ENCODE results near the gene TRPM3.
A peak's percentile ranks its signal among the peaks of the same experiment; 100 is the strongest.

TRPM3 gene

GRCh38 chr9:70673844-70674243, 447.6 kb downstream of the TRPM3 start:
- Histone ChIP-seq H3K9me3 (ENCODE audit: control insufficient read depth, insufficient read depth, low read depth, low read length) (no peaks in the 10 kb centered on the region), H3K36me3 (ENCODE audit: control insufficient read depth in 2 of 2, insufficient read depth in 1 of 2, low read length in 2 of 2) (no peaks in the 10 kb centered on the region), H3K4me3 (ENCODE audit: low read depth, low read length) (no peak overlapping the region), H3K27ac (ENCODE audit: extremely low read depth, low read depth, low read length) (no peak overlapping the region), H3K4me1 (ENCODE audit: control insufficient read depth, insufficient read depth, low read length) (peaks cover 3% of the 10 kb centered on the region; the same call in 1 of the 2 replicates)
- no peak for TF ChIP-seq ZNF600 (tag by site-specific recombination; IDR thresholded peaks at IDR 0.05)
- TF ChIP-seq ZNF571 (tag by site-specific recombination; IDR thresholded peaks at IDR 0.05) = no peak
- TF ChIP-seq, protein P1, sequence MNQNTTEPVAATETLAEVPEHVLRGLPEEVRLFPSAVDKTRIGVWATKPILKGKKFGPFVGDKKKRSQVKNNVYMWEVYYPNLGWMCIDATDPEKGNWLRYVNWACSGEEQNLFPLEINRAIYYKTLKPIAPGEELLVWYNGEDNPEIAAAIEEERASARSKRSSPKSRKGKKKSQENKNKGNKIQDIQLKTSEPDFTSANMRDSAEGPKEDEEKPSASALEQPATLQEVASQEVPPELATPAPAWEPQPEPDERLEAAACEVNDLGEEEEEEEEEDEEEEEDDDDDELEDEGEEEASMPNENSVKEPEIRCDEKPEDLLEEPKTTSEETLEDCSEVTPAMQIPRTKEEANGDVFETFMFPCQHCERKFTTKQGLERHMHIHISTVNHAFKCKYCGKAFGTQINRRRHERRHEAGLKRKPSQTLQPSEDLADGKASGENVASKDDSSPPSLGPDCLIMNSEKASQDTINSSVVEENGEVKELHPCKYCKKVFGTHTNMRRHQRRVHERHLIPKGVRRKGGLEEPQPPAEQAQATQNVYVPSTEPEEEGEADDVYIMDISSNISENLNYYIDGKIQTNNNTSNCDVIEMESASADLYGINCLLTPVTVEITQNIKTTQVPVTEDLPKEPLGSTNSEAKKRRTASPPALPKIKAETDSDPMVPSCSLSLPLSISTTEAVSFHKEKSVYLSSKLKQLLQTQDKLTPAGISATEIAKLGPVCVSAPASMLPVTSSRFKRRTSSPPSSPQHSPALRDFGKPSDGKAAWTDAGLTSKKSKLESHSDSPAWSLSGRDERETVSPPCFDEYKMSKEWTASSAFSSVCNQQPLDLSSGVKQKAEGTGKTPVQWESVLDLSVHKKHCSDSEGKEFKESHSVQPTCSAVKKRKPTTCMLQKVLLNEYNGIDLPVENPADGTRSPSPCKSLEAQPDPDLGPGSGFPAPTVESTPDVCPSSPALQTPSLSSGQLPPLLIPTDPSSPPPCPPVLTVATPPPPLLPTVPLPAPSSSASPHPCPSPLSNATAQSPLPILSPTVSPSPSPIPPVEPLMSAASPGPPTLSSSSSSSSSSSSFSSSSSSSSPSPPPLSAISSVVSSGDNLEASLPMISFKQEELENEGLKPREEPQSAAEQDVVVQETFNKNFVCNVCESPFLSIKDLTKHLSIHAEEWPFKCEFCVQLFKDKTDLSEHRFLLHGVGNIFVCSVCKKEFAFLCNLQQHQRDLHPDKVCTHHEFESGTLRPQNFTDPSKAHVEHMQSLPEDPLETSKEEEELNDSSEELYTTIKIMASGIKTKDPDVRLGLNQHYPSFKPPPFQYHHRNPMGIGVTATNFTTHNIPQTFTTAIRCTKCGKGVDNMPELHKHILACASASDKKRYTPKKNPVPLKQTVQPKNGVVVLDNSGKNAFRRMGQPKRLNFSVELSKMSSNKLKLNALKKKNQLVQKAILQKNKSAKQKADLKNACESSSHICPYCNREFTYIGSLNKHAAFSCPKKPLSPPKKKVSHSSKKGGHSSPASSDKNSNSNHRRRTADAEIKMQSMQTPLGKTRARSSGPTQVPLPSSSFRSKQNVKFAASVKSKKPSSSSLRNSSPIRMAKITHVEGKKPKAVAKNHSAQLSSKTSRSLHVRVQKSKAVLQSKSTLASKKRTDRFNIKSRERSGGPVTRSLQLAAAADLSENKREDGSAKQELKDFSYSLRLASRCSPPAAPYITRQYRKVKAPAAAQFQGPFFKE (tag by site-specific recombination; IDR thresholded peaks at IDR 0.05; ENCODE audit: borderline replicate concordance) = no peak
- POLR2A ChIA-PET = no interaction called here
- CTCF ChIA-PET = no interaction called here

DNA sequence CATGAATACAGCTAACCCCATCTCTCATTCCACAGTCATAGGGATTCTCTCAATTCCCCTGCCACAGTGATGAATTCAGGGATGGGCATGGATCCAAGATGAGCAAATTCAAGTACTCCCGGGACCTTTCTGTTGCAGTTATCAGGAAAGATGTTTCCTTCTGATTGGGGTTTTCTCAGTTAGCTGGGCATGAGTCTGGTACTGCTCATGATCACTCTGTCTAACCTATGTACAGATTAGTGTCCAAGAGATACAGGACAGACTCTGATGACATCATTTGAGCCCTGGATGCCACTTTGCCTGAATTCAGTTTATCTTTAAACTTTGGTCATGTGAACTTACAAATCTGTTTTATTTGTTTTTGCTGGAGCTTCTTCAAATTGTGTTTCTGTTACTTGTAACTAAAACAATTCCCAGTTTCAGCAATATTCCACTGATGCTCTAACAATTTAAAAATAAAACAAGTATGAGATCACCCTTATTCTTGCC, 449.2 kb downstream of the TRPM3 start:
- H3K9me3 ChIP-seq (ENCODE audit: control insufficient read depth, insufficient read depth, low read depth, low read length) = no peaks in the 10 kb centered on the region
- no peak overlapping the region for H3K27ac ChIP-seq (ENCODE audit: extremely low read depth, low read depth, low read length)
- no peak overlapping the region for H3K4me3 ChIP-seq (ENCODE audit: low read depth, low read length)
- ChIA-PET POLR2A (interaction anchor here (0.8 kb wide), 1 partner anchor 13 kb away, joined by 3 read pairs; no protein-coding TSS in a partner anchor), CTCF (interaction anchor here (0.6 kb wide), 1 partner anchor 711 kb away, joined by 3 read pairs; no protein-coding TSS in a partner anchor)
- H3K4me1 ChIP-seq (ENCODE audit: control insufficient read depth, insufficient read depth, low read length) = peaks cover 3% of the 10 kb centered on the region; the same call in 1 of the 2 replicates
- TF ChIP-seq, protein P2, sequence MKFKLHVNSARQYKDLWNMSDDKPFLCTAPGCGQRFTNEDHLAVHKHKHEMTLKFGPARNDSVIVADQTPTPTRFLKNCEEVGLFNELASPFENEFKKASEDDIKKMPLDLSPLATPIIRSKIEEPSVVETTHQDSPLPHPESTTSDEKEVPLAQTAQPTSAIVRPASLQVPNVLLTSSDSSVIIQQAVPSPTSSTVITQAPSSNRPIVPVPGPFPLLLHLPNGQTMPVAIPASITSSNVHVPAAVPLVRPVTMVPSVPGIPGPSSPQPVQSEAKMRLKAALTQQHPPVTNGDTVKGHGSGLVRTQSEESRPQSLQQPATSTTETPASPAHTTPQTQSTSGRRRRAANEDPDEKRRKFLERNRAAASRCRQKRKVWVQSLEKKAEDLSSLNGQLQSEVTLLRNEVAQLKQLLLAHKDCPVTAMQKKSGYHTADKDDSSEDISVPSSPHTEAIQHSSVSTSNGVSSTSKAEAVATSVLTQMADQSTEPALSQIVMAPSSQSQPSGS (tag by site-specific recombination; IDR thresholded peaks at IDR 0.05; ENCODE audit: low read depth) = peak; percentile 49; the same call in 1 of the 2 replicates
- no peak for TF ChIP-seq PRDM1 (tag by site-specific recombination; IDR thresholded peaks at IDR 0.05)
- no peaks in the 10 kb centered on the region for H3K36me3 ChIP-seq (ENCODE audit: control insufficient read depth in 2 of 2, insufficient read depth in 1 of 2, low read length in 2 of 2)

GRCh38 chr9:70668751-70669150, 452.7 kb downstream of the TRPM3 start:
- ChIA-PET CTCF (interaction anchor here (1.3 to 1.4 kb wide), 2 partner anchors 29 to 30 kb away, joined by 3 read pairs; no protein-coding TSS in a partner anchor), POLR2A (interaction anchor here (1.2 kb wide), 1 partner anchor 29 kb away, joined by 16 read pairs; no protein-coding TSS in a partner anchor)
- no peaks in the 10 kb centered on the region for H3K4me1 ChIP-seq (ENCODE audit: control insufficient read depth, insufficient read depth, low read length)
- H3K36me3 ChIP-seq (ENCODE audit: control insufficient read depth in 2 of 2, insufficient read depth in 1 of 2, low read length in 2 of 2) = no peaks in the 10 kb centered on the region
- no peak overlapping the region for H3K4me3 ChIP-seq (ENCODE audit: low read depth, low read length)
- H3K9me3 ChIP-seq (ENCODE audit: control insufficient read depth, insufficient read depth, low read depth, low read length) = no peaks in the 10 kb centered on the region
- no peak overlapping the region for H3K27ac ChIP-seq (ENCODE audit: extremely low read depth, low read depth, low read length)
- TF ChIP-seq ZNF146 (tag by site-specific recombination; IDR thresholded peaks at IDR 0.05) = no peak
- TF ChIP-seq BCL11A (tag by site-specific recombination; IDR thresholded peaks at IDR 0.05; ENCODE audit: low read depth) = no peak
- TF ChIP-seq, protein P3, sequence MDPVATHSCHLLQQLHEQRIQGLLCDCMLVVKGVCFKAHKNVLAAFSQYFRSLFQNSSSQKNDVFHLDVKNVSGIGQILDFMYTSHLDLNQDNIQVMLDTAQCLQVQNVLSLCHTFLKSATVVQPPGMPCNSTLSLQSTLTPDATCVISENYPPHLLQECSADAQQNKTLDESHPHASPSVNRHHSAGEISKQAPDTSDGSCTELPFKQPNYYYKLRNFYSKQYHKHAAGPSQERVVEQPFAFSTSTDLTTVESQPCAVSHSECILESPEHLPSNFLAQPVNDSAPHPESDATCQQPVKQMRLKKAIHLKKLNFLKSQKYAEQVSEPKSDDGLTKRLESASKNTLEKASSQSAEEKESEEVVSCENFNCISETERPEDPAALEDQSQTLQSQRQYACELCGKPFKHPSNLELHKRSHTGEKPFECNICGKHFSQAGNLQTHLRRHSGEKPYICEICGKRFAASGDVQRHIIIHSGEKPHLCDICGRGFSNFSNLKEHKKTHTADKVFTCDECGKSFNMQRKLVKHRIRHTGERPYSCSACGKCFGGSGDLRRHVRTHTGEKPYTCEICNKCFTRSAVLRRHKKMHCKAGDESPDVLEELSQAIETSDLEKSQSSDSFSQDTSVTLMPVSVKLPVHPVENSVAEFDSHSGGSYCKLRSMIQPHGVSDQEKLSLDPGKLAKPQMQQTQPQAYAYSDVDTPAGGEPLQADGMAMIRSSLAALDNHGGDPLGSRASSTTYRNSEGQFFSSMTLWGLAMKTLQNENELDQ (tag by site-specific recombination; IDR thresholded peaks at IDR 0.05; ENCODE audit: low read depth) = no peak
- no peak for TF ChIP-seq ZNF521 (tag by site-specific recombination; IDR thresholded peaks at IDR 0.05)
- TF ChIP-seq ZNF548 (tag by site-specific recombination; IDR thresholded peaks at IDR 0.05) = no peak
- no peak for TF ChIP-seq ZNF140 (tag by site-specific recombination; IDR thresholded peaks at IDR 0.05)
- TF ChIP-seq, protein P4, sequence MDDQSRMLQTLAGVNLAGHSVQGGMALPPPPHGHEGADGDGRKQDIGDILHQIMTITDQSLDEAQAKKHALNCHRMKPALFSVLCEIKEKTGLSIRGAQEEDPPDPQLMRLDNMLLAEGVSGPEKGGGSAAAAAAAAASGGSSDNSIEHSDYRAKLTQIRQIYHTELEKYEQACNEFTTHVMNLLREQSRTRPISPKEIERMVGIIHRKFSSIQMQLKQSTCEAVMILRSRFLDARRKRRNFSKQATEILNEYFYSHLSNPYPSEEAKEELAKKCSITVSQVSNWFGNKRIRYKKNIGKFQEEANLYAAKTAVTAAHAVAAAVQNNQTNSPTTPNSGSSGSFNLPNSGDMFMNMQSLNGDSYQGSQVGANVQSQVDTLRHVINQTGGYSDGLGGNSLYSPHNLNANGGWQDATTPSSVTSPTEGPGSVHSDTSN (CRISPR knock-in tag; IDR thresholded peaks at IDR 0.05) = no peak
- no peak for TF ChIP-seq ZNF416 (tag by site-specific recombination; IDR thresholded peaks at IDR 0.05)
- no peak for TF ChIP-seq HOXC10 (CRISPR knock-in tag; IDR thresholded peaks at IDR 0.05)
- TF ChIP-seq FEZF1 (tag by site-specific recombination; IDR thresholded peaks at IDR 0.05) = no peak
- TF ChIP-seq INSM2 (tag by site-specific recombination; IDR thresholded peaks at IDR 0.05) = no peak
